ENCODE data around the gene CAMK2N1.

Gene CAMK2N1

GRCh38 chr1:20466273-20466672 lies 19.7 kb downstream of the CAMK2N1 start:
- intact Hi-C loops (cut with DNase I), result no loop called here
- peak in 3 of 42 donors; percentile 10 to 35 (median 35) for DNase-seq

GRCh38 chr1:20465187-20465586 lies 20.8 kb downstream of the CAMK2N1 start:
- no peak for DNase-seq
- intact Hi-C loops (cut with DNase I), result no loop called here

GRCh38 chr1:20463502-20463901 lies 22.5 kb downstream of the CAMK2N1 start:
- DNase-seq, result no peak
- intact Hi-C loops (cut with DNase I), result no loop called here

- intact Hi-C loops (cut with DNase I), result no loop called here
- peak; percentile 34 to 85 (median 70) for DNase-seq
Measured at GRCh38 chr1:20462397-20462796, 23.6 kb downstream of the CAMK2N1 start.

- no peak for DNase-seq
- intact Hi-C loops (cut with DNase I), result no loop called here
Measured at GRCh38 chr1:20458717-20459116, 27.3 kb downstream of the CAMK2N1 start.

- intact Hi-C loops (cut with DNase I), result no loop called here
- no peak for DNase-seq
Measured at GRCh38 chr1:20454004-20454403, 32.0 kb downstream of the CAMK2N1 start.

- intact Hi-C loops (cut with DNase I), result no loop called here
- no peak for DNase-seq
Measured at GRCh38 chr1:20449735-20450311, 36.2 kb downstream of the CAMK2N1 start.

GRCh38 chr1:20448671-20449071 lies 37.3 kb downstream of the CAMK2N1 start:
- intact Hi-C loops (cut with DNase I), result no loop called here
- DNase-seq, result peak; percentile 28 to 87 (median 67)

- DNase-seq, result peak in 2 of 42 donors; percentile 11 to 23
- intact Hi-C loops (cut with DNase I), result no loop called here
Measured at GRCh38 chr1:20447794-20448193, 38.2 kb downstream of the CAMK2N1 start.

- intact Hi-C loops (cut with DNase I), result no loop called here
- DNase-seq, result peak in 2 of 42 donors; percentile 7 to 18
Measured at GRCh38 chr1:20446796-20447195, 39.2 kb downstream of the CAMK2N1 start.

- intact Hi-C loops (cut with DNase I), result no loop called here
- peak in 2 of 42 donors; percentile 2 to 14 for DNase-seq
Measured at GRCh38 chr1:20445956-20446355, 40.1 kb downstream of the CAMK2N1 start.

GRCh38 chr1:20443703-20444586 lies 42.1 kb downstream of the CAMK2N1 start:
- peak in 2 of 42 donors; percentile 3 to 44 for DNase-seq

GRCh38 chr1:20442920-20443625 lies 42.9 kb downstream of the CAMK2N1 start:
- intact Hi-C loops (cut with DNase I), result no loop called here
- peak in 38 of 42 donors; percentile 35 to 88 (median 64) for DNase-seq

More at GRCh38 chr1:20443703-20444586, 42.1 kb downstream of the CAMK2N1 start:
- intact Hi-C loops (cut with DNase I), result no loop called here

GRCh38 chr1:20440785-20441200 lies 45.2 kb downstream of the CAMK2N1 start:
- DNase-seq, result peak; percentile 70 to 93 (median 84)
- intact Hi-C loops (cut with DNase I), result no loop called here

GRCh38 chr1:20439282-20439681 lies 46.7 kb downstream of the CAMK2N1 start:
- intact Hi-C loops (cut with DNase I), result loop anchor here (10.0 kb wide), 1 partner anchor 56 kb away; no protein-coding TSS in a partner anchor
- no peak for DNase-seq

GRCh38 chr1:20437640-20438039 lies 48.4 kb downstream of the CAMK2N1 start:
- intact Hi-C loops (cut with DNase I), result loop anchor here (10.0 kb wide), 1 partner anchor 57 kb away; no protein-coding TSS in a partner anchor

GRCh38 chr1:20432891-20433290 lies 53.1 kb downstream of the CAMK2N1 start:
- DNase-seq, result no peak
- intact Hi-C loops (cut with DNase I), result loop anchor here (10.0 kb wide), 1 partner anchor 62 kb away; no protein-coding TSS in a partner anchor

More at GRCh38 chr1:20437640-20438039, 48.4 kb downstream of the CAMK2N1 start:
- no peak for DNase-seq
